Osteoblast (primary cell): ENCODE data around the gene CRHR1. TPM values are rescaled to one million over a fixed set of nuclear protein-coding genes. Genes with fewer than 3 reads are reported as not detected.

Source experiments
- DNase-seq: peaks from one replicate; pipeline ENCODE4 v3.0.0; 2011; ENCODE audit warnings: low spot score, mixed read lengths; ENCODE audit not compliant: insufficient read length; ENCODE audit errors: missing footprints
- H2AFZ ChIP-seq: 2 replicates; pipeline ENCODE4 v1.6.0; 2011; ENCODE audit warnings: mild to moderate bottlenecking, low read length
- H3K27ac ChIP-seq: 2 replicates; pipeline ENCODE4 v1.5.1; 2011; ENCODE audit warnings: mild to moderate bottlenecking, low read depth, low read length, moderate library complexity
- H3K27me3 ChIP-seq: 2 replicates; pipeline ENCODE4 v1.6.0; 2012; ENCODE audit warnings: mild to moderate bottlenecking, control low read depth, inconsistent platforms, low read length, moderate library complexity; ENCODE audit not compliant: insufficient read depth
- H3K36me3 ChIP-seq: 2 replicates; pipeline ENCODE4 v1.5.1; 2011; ENCODE audit warnings: mild to moderate bottlenecking, low read length, control low read depth, moderate library complexity; ENCODE audit not compliant: insufficient read depth
- H3K4me1 ChIP-seq: 2 replicates; pipeline ENCODE4 v1.5.1; 2011; ENCODE audit warnings: mild to moderate bottlenecking, low read length, control low read depth, moderate library complexity; ENCODE audit not compliant: insufficient read depth
- H3K4me2 ChIP-seq: 2 replicates; pipeline ENCODE4 v1.6.0; 2011; ENCODE audit warnings: mild to moderate bottlenecking, low read length; ENCODE audit not compliant: insufficient read depth
- H3K4me3 ChIP-seq: fragments of 200-600 bp; sonication (generic); 3 replicates; pipeline ENCODE4 v1.5.1; 2012; ENCODE audit warnings: mild to moderate bottlenecking, low read length, inconsistent platforms; ENCODE audit not compliant: insufficient read depth
- H3K79me2 ChIP-seq: 2 replicates; pipeline ENCODE4 v1.6.0; 2012; ENCODE audit warnings: mild to moderate bottlenecking, low read length, control low read depth, inconsistent platforms; ENCODE audit not compliant: insufficient read depth
- H3K9me3 ChIP-seq: 2 replicates; pipeline ENCODE4 v1.5.1; 2011; ENCODE audit warnings: low read depth, low read length, control low read depth
- H4K20me1 ChIP-seq: 2 replicates; pipeline ENCODE4 v1.6.0; 2012; ENCODE audit warnings: mild to moderate bottlenecking, low read length, control low read depth; ENCODE audit not compliant: insufficient read depth
- CTCF ChIP-seq: IDR thresholded peaks from 2 replicates; pipeline ENCODE4 v1.5.1; 2011; ENCODE audit warnings: mild to moderate bottlenecking, low read depth, low read length, moderate library complexity; ENCODE audit errors: extremely low read depth
- total RNA-seq: library from RNA; depleted of rRNA; stranded (reverse); fragments of >200 nt; gene quantifications from 2 replicates; pipeline ENCODE4 v1.2.3, GENCODE V29; 2012

CRHR1 gene
- total RNA-seq, 1 donor: not detected

- DNase-seq: no peak
- Histone ChIP-seq H3K4me2 (no peak overlapping the region), H3K4me3 (no peak overlapping the region), H3K4me1 (no peaks in the 10 kb centered on the region), H2AFZ (no peak overlapping the region), H3K36me3 (no peaks in the 10 kb centered on the region), H3K79me2 (no peaks in the 10 kb centered on the region), H4K20me1 (no peaks in the 10 kb centered on the region), H3K9me3 (no peaks in the 10 kb centered on the region), H3K27me3 (peaks cover 21% of the 10 kb centered on the region), H3K27ac (no peak overlapping the region)
- TF ChIP-seq CTCF: peak; percentile 8
These were observed 16.1 kb upstream of the CRHR1 start for GRCh38 chr17:45768000-45768399.

- Histone ChIP-seq H4K20me1 (no peaks in the 10 kb centered on the region), H3K4me2 (no peak overlapping the region), H3K9me3 (no peaks in the 10 kb centered on the region), H3K79me2 (no peaks in the 10 kb centered on the region), H2AFZ (no peak overlapping the region), H3K27ac (no peak overlapping the region), H3K4me3 (no peak overlapping the region), H3K27me3 (peaks cover 21% of the 10 kb centered on the region), H3K4me1 (no peaks in the 10 kb centered on the region), H3K36me3 (no peaks in the 10 kb centered on the region)
- DNase-seq: no peak
- TF ChIP-seq CTCF: no peak
These were observed 13.4 kb upstream of the CRHR1 start for GRCh38 chr17:45770632-45771270.

- H3K4me3 ChIP-seq: no peak overlapping the region
- no peaks in the 10 kb centered on the region for H3K4me1 ChIP-seq
- DNase-seq: no peak
- no peaks in the 10 kb centered on the region for H3K9me3 ChIP-seq
- H3K27ac ChIP-seq: no peak overlapping the region
- H4K20me1 ChIP-seq: no peaks in the 10 kb centered on the region
- no peak overlapping the region for H2AFZ ChIP-seq
- H3K79me2 ChIP-seq: no peaks in the 10 kb centered on the region
- TF ChIP-seq CTCF: no peak
- no peak overlapping the region for H3K4me2 ChIP-seq
- peaks cover 21% of the 10 kb centered on the region for H3K27me3 ChIP-seq
- H3K36me3 ChIP-seq: no peaks in the 10 kb centered on the region
These were observed 12.7 kb upstream of the CRHR1 start for GRCh38 chr17:45771271-45771959.

- H3K4me2 ChIP-seq: no peak overlapping the region
- H3K36me3 ChIP-seq: no peaks in the 10 kb centered on the region
- no peak for DNase-seq
- H3K27me3 ChIP-seq: peaks cover 10% of the 10 kb centered on the region
- H3K4me3 ChIP-seq: no peak overlapping the region
- H3K27ac ChIP-seq: no peak overlapping the region
- no peak overlapping the region for H2AFZ ChIP-seq
- no peaks in the 10 kb centered on the region for H3K4me1 ChIP-seq
- H3K9me3 ChIP-seq: no peaks in the 10 kb centered on the region
- H3K79me2 ChIP-seq: no peaks in the 10 kb centered on the region
- no peak for TF ChIP-seq CTCF
- H4K20me1 ChIP-seq: no peaks in the 10 kb centered on the region
These were observed 9.0 kb upstream of the CRHR1 start for GRCh38 chr17:45775148-45775547.
